Measurements from ENCODE around the gene SHISA3.
A peak's percentile ranks its signal among the peaks of the same experiment; 100 is the strongest.

SHISA3 gene

GRCh38 chr4:42404001-42404400 lies 6.7 kb downstream of the SHISA3 start:
- CTCF ChIA-PET: interaction anchor here (0.6 kb wide), 1 partner anchor 124 kb away, joined by 4 read pairs; no protein-coding TSS in a partner anchor
- no peak overlapping the region for H3K27ac ChIP-seq
- POLR2A ChIA-PET (ENCODE audit: low non-redundant PET): no interaction called here
- no peak for DNase-seq (ENCODE audit: low spot score)
- no peak for TF ChIP-seq CTCF (conservative IDR thresholded peaks at IDR 0.05; ENCODE audit: low read depth)

GRCh38 chr4:42410446-42410845 lies 13.2 kb downstream of the SHISA3 start:
- POLR2A ChIA-PET (ENCODE audit: low non-redundant PET): no interaction called here
- no peak for TF ChIP-seq CTCF (conservative IDR thresholded peaks at IDR 0.05; ENCODE audit: low read depth)
- CTCF ChIA-PET: no interaction called here
- no peak for DNase-seq (ENCODE audit: low spot score)
- H3K27ac ChIP-seq: no peak overlapping the region

GRCh38 chr4:42411803-42412202 lies 14.5 kb downstream of the SHISA3 start:
- no peak for DNase-seq (ENCODE audit: low spot score)
- POLR2A ChIA-PET (ENCODE audit: low non-redundant PET): no interaction called here
- no peak for TF ChIP-seq CTCF (conservative IDR thresholded peaks at IDR 0.05; ENCODE audit: low read depth)
- H3K27ac ChIP-seq: no peak overlapping the region
- CTCF ChIA-PET: no interaction called here

GRCh38 chr4:42412251-42412650 lies 15.0 kb downstream of the SHISA3 start:
- no peak overlapping the region; the same call in 1 of the 2 replicates for H3K27ac ChIP-seq
- peak; percentile 40 for DNase-seq (ENCODE audit: low spot score)
- CTCF ChIA-PET: no interaction called here
- POLR2A ChIA-PET (ENCODE audit: low non-redundant PET): no interaction called here
- TF ChIP-seq CTCF (conservative IDR thresholded peaks at IDR 0.05; ENCODE audit: low read depth): no peak

GRCh38 chr4:42415281-42415680 lies 18.0 kb downstream of the SHISA3 start:
- TF ChIP-seq CTCF (conservative IDR thresholded peaks at IDR 0.05; ENCODE audit: low read depth): no peak
- H3K27ac ChIP-seq: no peak overlapping the region
- no peak for DNase-seq (ENCODE audit: low spot score)
- ChIA-PET CTCF (interaction anchor here (0.7 kb wide), 1 partner anchor 707 kb away, joined by 3 read pairs; no protein-coding TSS in a partner anchor), POLR2A (ENCODE audit: low non-redundant PET) (no interaction called here)

- TF ChIP-seq CTCF (conservative IDR thresholded peaks at IDR 0.05; ENCODE audit: low read depth): no peak
- H3K27ac ChIP-seq: no peak overlapping the region
- POLR2A ChIA-PET (ENCODE audit: low non-redundant PET): no interaction called here
- CTCF ChIA-PET: interaction anchor here (0.7 kb wide), 1 partner anchor 708 kb away, joined by 3 read pairs; no protein-coding TSS in a partner anchor
- DNase-seq (ENCODE audit: low spot score): no peak
Observed at GRCh38 chr4:42416017-42416416, 18.7 kb downstream of the SHISA3 start.

- DNase-seq (ENCODE audit: low spot score): no peak
- TF ChIP-seq CTCF (conservative IDR thresholded peaks at IDR 0.05; ENCODE audit: low read depth): no peak
- CTCF ChIA-PET: interaction anchor here (0.6 kb wide), 1 partner anchor 542 kb away, joined by 5 read pairs; no protein-coding TSS in a partner anchor
- POLR2A ChIA-PET (ENCODE audit: low non-redundant PET): no interaction called here
- no peak overlapping the region for H3K27ac ChIP-seq
Observed at GRCh38 chr4:42417550-42417949, 20.3 kb downstream of the SHISA3 start.

Measured in RWPE1 (cell line).